ENCODE measurements around the gene UBXN10.

DNA sequence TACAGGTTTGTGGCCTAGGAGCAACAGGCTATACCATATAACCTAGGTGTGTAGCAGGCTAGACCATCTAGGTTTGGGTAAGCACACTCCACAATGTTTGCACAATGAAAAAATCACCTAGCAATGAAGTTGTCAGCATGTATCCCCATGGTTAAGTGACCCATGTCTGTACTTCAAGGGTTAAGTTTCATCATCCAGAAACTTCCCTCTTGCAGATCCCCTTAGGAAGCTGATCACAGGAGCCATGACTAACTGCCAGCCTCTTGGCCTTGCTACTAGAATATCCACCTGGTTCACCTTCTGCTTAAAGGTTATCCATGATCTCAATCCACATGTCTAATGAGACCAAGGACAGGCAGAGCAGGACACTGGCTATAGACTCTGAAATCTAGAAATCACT, 3.5 kb upstream of the UBXN10 start:
- TF ChIP-seq CTCF (IDR thresholded peaks at IDR 0.05): no peak
- no peak for TF ChIP-seq POLR2A (IDR thresholded peaks at IDR 0.05)
